ENCODE measurements around the gene ZCCHC7.

The ZCCHC7 gene

DNA sequence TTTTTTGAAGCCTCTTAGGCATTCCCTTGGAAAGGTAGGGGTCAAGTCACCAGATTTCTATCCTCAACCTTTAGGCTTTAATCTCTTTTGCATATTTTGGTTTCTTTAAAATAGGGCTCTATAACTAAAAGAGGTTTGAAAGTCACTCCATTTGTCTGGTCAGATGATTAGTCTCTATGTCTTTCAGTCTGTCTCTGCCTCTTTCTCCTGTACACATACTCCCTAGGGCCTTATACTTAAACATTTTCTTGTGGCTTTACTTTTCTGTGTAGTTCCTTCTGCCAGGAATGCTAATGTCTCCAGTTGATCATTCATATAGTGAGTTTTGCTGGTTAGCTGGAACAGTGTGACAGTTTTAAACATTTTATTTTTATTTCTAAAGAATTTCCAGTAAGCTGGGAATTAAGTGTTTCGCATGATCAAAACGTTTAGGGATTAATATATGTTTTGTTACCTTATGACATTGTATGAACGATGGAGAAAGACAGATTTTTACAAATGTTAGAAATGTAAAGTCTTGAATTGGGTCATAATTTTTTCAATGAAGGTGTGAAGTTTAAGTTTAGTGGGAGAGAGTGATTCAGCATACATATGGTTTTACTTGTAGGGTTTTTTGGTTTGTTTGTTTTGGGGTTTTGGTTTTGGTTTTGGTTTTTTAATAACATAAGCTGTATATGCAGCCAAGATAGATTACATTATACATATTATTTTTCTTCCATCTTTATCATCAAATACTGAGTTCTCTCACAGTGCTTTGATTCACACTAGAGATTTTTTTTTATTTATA is 90.6 kb downstream of the ZCCHC7 start:
- no peak for DNase-seq (ENCODE audit: low spot score)

DNA sequence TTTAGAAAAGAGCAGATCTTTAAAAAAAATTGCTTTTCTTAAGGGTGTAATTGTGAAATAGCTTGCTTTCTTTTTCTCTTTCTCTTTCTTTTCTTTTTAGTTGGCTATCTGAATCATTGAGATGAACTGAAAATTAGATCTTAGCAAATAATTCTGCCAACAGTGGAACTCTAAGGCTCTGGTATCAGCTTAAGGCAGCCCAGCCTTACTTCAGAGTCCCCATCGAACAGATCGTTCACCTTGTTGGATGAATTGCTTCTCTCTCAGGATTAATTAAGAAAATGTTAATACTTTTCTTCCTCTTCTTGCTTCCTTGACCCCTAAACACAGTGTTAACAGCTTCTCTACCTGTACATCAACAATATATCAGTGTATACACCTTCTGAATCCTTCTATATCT is 92.1 kb downstream of the ZCCHC7 start:
- DNase-seq (ENCODE audit: low spot score): no peak

DNA sequence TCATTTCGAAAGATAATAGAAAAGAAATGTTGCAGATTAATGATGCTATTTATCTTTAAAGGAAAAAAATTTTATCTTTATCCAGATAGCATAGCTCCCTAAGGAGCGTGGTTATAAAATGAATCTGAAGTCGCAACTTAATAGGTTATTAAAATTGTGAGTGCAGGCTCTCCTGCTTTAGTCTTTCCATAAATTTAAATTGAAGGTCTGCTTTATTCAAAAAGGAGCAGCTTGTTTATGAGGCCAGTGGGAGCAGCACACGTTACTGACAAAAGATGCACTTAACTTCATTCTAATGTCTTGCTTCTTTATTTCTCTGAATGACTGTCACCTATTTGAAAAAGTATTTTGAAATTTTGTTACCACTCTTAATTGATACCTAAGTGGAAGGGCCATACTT is 95.0 kb downstream of the ZCCHC7 start:
- DNase-seq (ENCODE audit: low spot score): no peak

DNA sequence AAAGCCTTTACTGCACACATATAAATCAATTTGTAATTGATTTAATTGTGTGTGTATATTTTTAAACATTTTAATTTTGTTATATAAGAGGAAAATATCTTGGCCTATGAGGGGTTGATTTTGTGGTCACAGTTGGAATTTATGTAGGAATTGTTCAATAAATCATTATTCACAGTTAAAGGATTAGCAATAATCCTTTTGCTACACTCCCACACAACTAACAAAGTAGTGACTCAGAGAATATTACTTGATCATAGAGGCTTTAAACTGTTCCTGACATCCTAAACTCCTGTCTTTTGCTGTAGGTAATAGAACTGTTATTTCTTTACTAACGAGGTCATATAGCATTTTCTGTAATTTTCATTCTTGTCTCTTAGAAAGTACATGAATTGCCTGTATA is 95.5 kb downstream of the ZCCHC7 start:
- no peak for DNase-seq (ENCODE audit: low spot score)

GRCh38 chr9:37217161-37217560 is 96.8 kb downstream of the ZCCHC7 start:
- no peak for DNase-seq (ENCODE audit: low spot score)

DNA sequence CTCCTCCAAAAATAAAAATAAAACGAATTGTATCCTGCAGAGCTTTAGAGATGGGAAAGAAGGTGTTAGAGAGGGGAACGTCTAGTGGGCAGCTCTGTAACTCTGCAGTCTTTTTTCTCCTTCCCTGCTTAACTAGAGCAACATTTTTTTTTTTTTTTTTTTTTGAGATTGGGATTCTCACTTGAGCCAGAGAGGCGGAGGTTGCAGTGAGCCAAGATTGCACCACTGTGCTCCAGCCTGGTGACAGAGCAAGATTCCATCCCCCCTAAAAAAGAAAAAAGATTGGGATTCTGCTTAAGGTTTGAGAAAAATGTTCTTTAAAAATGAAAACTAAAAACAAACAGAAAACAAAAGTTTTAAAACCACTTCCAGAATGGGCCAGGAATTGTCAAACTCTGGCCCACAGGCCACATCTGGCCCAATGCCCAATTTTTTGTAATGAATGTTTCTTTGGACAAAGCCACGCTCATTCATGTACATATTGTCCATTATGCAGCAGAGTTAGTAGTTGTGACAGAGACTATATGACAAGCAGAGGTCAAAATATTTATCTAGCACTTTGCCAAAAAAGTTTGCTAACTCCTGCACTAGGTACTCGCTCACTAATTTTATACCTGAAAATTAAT is 98.5 kb downstream of the ZCCHC7 start:
- DNase-seq (ENCODE audit: low spot score): no peak

DNA sequence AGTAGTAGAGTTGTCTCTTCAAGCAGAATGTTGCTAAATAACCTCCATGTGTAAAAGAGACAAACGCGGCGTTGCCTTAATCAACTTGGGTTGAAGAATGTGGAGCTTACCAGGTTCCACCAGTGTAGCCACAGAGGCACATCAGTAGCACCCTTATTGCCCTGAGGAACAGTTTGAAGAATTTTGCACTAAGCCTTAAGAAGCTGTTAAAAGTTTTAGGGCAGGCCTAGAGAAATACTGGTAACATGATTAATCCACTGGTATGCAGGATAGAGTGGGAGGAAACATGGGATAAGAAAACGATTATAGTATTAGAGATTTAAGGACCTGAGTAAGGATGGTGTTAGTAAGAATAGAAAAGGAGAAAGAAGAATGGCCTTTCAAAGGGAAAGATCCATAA is 100.6 kb downstream of the ZCCHC7 start:
- no peak for DNase-seq (ENCODE audit: low spot score)

- no peak for DNase-seq (ENCODE audit: low spot score)
Observed at GRCh38 chr9:37221489-37222106, 101.2 kb downstream of the ZCCHC7 start.

- DNase-seq (ENCODE audit: low spot score): no peak
Observed at GRCh38 chr9:37229455-37229854, 109.1 kb downstream of the ZCCHC7 start.

GRCh38 chr9:37229882-37230482 is 109.6 kb downstream of the ZCCHC7 start:
- DNase-seq (ENCODE audit: low spot score): peak; percentile 35

- no peak for DNase-seq (ENCODE audit: low spot score)
Observed at GRCh38 chr9:37236822-37237221, 116.4 kb downstream of the ZCCHC7 start.

GRCh38 chr9:37238122-37238521 is 117.7 kb downstream of the ZCCHC7 start:
- no peak for DNase-seq (ENCODE audit: low spot score)

- DNase-seq (ENCODE audit: low spot score): peak; percentile 25
Observed at GRCh38 chr9:37239224-37239859, 119.0 kb downstream of the ZCCHC7 start.

DNA sequence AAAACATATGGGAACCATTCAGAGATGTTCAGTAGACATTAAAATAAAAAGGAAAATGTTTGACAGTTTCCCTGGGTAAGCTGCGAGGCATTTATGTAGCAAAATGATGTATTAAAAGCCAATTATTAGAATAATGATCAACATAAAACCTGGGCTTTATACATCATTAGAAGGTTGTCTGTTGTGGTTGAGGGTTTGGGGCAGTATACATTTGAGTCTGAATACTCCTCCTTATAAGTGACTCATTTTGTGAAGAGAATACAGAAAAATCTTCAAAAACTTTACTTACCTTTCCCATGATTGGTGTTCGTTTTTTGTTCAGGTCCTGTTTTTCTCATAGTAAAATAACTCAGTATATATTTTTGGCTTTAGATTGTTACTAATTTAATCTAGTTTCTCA is 119.5 kb downstream of the ZCCHC7 start:
- DNase-seq (ENCODE audit: low spot score): no peak

- DNase-seq (ENCODE audit: low spot score): no peak
Observed at GRCh38 chr9:37241340-37241739, 121.0 kb downstream of the ZCCHC7 start.

GRCh38 chr9:37242089-37242488 is 121.7 kb downstream of the ZCCHC7 start:
- no peak for DNase-seq (ENCODE audit: low spot score)

DNA sequence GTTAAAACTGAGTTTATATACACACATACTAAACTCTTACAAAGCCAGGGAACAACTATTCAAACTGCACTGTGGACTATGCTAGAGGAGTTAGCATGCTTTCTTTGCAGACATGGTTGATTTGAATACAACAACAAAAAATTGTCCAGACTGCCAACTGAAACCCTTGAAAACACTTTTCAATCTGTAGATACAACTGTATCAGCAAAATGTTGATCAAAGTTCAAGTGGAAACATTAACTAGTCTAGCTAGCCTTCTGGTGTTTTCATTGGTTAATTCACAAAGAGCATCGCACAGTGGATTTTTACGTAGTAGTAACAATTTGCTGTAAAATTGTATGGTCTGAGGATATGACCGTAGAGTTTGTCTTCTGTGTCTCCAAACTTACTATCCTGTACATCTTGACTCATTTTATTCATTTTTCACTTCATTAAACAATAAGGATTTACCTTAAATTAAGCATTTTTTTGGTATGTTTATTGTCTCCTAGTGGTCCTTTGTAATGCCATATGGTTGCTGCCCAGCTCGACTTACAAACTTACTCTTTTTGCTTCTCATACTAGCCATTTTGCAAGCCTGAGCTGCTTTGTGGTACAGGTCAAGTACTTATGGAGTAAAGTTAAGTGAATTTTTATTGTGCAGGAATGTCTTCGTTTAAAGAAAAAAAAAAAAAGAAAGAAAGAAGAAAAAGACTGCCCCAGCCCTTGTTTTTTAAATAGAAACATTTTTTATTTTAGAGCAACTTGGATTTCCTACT is 123.4 kb downstream of the ZCCHC7 start:
- no peak for DNase-seq (ENCODE audit: low spot score)

DNA sequence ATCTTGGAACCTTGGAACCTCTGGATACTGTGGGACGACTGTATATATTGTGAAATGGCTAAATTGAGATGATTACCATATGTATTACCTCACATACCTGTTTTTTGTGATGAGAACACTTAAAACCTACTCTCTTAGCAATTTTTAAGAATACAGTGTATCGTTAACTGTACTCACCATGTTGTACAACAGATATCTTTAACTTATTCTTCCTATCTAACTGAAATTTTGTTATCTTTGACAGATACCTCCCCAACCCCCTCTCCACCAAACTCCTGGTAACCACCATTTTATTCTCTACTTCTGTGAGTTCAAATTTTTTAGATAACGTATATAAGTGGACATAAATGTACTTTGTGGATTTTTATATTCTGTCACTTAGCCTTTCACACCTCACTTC is 126.5 kb downstream of the ZCCHC7 start:
- no peak for DNase-seq (ENCODE audit: low spot score)

DNA sequence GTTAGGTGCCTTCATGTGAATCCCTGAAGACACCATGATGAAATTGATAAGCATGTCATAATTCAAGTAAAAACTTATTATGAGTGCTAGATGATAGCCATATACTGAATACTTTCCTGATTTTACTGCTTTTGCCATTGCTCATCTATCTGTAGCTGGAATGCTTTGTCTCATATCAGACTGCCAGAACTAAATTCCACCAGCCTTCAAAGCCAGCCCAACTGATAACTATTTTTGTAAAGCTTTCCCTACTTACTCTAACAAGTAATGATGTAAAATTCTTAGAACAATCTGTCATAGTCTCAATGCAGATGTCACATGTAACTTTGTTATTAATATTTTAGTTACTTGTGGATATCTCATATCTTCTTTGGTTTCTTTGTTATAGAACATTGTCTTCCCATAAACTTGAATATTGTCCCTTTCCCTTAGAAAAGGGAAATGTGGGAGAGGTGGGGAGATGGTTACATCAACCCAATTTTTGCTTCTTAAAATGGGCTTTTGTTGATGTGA is 128.3 kb downstream of the ZCCHC7 start:
- no peak for DNase-seq (ENCODE audit: low spot score)

- no peak for DNase-seq (ENCODE audit: low spot score)
Observed at GRCh38 chr9:37251452-37251851, 131.1 kb downstream of the ZCCHC7 start.

- DNase-seq (ENCODE audit: low spot score): no peak
Observed at GRCh38 chr9:37253377-37253937, 133.1 kb downstream of the ZCCHC7 start.

All from HuH-7 (cell line).